ENCODE data around the gene CSAD. TPM values are rescaled to one million over a fixed set of nuclear protein-coding genes. Genes with fewer than 3 reads are reported as not detected.

CSAD gene
- polyA plus RNA-seq, 1 of the 3 experiments (the other 2 are of a cell fraction): 32.2 TPM

DNA sequence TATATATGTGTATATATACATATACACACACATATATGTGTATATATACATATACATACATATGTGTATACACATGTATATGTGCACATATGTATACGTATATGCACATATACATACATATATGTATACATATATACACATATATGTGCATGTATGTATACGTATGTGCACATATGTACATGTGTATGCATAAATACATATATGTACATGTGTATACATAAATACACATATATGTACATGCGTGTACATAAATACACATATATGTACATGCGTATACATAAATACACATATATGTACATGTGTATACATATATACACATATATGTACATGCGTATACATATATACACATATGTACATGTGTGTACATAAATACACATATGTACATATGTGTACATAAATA is 33.5 kb downstream of the CSAD start:
- peaks cover 7% of the 10 kb centered on the region for H3F3A ChIP-seq (replicated peaks; ENCODE audit: insufficient read depth)
- no peak for TF ChIP-seq USF1 (IDR thresholded peaks at IDR 0.05; ENCODE audit: borderline replicate concordance, low read depth)
- no peak for TF ChIP-seq EZH2phosphoT487 (IDR thresholded peaks at IDR 0.05; ENCODE audit: borderline replicate concordance, low read depth)
- no peak for TF ChIP-seq POLR2AphosphoS5 (IDR thresholded peaks at IDR 0.05; ENCODE audit: low read depth, low read length)
- TF ChIP-seq RCOR1 (IDR thresholded peaks at IDR 0.05; ENCODE audit: low read length): no peak
- TF ChIP-seq, protein P1, sequence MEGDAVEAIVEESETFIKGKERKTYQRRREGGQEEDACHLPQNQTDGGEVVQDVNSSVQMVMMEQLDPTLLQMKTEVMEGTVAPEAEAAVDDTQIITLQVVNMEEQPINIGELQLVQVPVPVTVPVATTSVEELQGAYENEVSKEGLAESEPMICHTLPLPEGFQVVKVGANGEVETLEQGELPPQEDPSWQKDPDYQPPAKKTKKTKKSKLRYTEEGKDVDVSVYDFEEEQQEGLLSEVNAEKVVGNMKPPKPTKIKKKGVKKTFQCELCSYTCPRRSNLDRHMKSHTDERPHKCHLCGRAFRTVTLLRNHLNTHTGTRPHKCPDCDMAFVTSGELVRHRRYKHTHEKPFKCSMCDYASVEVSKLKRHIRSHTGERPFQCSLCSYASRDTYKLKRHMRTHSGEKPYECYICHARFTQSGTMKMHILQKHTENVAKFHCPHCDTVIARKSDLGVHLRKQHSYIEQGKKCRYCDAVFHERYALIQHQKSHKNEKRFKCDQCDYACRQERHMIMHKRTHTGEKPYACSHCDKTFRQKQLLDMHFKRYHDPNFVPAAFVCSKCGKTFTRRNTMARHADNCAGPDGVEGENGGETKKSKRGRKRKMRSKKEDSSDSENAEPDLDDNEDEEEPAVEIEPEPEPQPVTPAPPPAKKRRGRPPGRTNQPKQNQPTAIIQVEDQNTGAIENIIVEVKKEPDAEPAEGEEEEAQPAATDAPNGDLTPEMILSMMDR (IDR thresholded peaks at IDR 0.05): no peak
- TF ChIP-seq TCF12 (IDR thresholded peaks at IDR 0.05): no peak
- TF ChIP-seq RAD21 (IDR thresholded peaks at IDR 0.05; ENCODE audit: low read length): no peak
- TF ChIP-seq, protein P2, sequence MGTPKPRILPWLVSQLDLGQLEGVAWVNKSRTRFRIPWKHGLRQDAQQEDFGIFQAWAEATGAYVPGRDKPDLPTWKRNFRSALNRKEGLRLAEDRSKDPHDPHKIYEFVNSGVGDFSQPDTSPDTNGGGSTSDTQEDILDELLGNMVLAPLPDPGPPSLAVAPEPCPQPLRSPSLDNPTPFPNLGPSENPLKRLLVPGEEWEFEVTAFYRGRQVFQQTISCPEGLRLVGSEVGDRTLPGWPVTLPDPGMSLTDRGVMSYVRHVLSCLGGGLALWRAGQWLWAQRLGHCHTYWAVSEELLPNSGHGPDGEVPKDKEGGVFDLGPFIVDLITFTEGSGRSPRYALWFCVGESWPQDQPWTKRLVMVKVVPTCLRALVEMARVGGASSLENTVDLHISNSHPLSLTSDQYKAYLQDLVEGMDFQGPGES (IDR thresholded peaks at IDR 0.05; ENCODE audit: low read depth, low read length): no peak
- TF ChIP-seq, protein P3, sequence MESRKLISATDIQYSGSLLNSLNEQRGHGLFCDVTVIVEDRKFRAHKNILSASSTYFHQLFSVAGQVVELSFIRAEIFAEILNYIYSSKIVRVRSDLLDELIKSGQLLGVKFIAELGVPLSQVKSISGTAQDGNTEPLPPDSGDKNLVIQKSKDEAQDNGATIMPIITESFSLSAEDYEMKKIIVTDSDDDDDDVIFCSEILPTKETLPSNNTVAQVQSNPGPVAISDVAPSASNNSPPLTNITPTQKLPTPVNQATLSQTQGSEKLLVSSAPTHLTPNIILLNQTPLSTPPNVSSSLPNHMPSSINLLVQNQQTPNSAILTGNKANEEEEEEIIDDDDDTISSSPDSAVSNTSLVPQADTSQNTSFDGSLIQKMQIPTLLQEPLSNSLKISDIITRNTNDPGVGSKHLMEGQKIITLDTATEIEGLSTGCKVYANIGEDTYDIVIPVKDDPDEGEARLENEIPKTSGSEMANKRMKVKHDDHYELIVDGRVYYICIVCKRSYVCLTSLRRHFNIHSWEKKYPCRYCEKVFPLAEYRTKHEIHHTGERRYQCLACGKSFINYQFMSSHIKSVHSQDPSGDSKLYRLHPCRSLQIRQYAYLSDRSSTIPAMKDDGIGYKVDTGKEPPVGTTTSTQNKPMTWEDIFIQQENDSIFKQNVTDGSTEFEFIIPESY (IDR thresholded peaks at IDR 0.05; ENCODE audit: borderline replicate concordance, low read depth): no peak
- no peak for TF ChIP-seq MEF2A (IDR thresholded peaks at IDR 0.05; ENCODE audit: borderline replicate concordance, low read depth)
- no peak for TF ChIP-seq FOSL2 (IDR thresholded peaks at IDR 0.05; ENCODE audit: borderline replicate concordance, low read depth)
- H3K4me1 ChIP-seq (ENCODE audit: control insufficient read depth in 1 of 2, insufficient read depth in 2 of 2, low read depth in 1 of 2, low read length in 1 of 2): no peaks in the 10 kb centered on the region
- POLR2A ChIA-PET: no interaction called here
- no peak overlapping the region for H2AFZ ChIP-seq (ENCODE audit: low read depth)
- WGBS (ENCODE audit: low lambda C conversion rate): 87% methylated on average over 5 of the region's 5 CpGs
- no peak overlapping the region for H3K4me2 ChIP-seq
- CTCF ChIA-PET: no interaction called here
- H3K27me3 ChIP-seq (ENCODE audit: insufficient read depth): no peaks in the 10 kb centered on the region
- no peak overlapping the region for H3K4me3 ChIP-seq (ENCODE audit: low read depth in 2 of 2, low read length in 1 of 2)
- no peaks in the 10 kb centered on the region for H3K36me3 ChIP-seq (replicated peaks in 1 of 2; ENCODE audit: control insufficient read depth in 1 of 2, insufficient read depth in 2 of 2, low read length in 1 of 2)
- H3K9me2 ChIP-seq: no peaks in the 10 kb centered on the region
- H3K9ac ChIP-seq: no peak overlapping the region
- H4K20me1 ChIP-seq (ENCODE audit: insufficient read depth): no peaks in the 10 kb centered on the region
- no peaks in the 10 kb centered on the region for H3K79me2 ChIP-seq (ENCODE audit: insufficient read depth)
- DNase-seq: no peak
- no peak overlapping the region for H3K27ac ChIP-seq (ENCODE audit: low read depth in 2 of 2, low read length in 1 of 2)
- no peaks in the 10 kb centered on the region for H3K9me3 ChIP-seq
